HEK293 (cell line): ENCODE results near the gene LMTK2.

Experiments used
- CTCF ChIA-PET: fragments of 350-600 bp; formaldehyde crosslinking; extraction: SDS; loops from one replicate; lab custom pipeline; 2021; ENCODE audit warnings: antibody characterized with exemption; lab: Yijun Ruan, JAX
- POLR2A ChIA-PET: fragments of 300-600 bp; formaldehyde crosslinking; extraction: SDS; loops from one replicate; lab custom pipeline; 2020; ENCODE audit warnings: antibody characterized with exemption, inconsistent platforms; lab: Yijun Ruan, JAX
- H3K27ac ChIP-seq: fragments of 200-500 bp; sonication (Bioruptor generic); 2 replicates; pipeline ENCODE4 v1.5.1; 2014; ENCODE audit warnings: low read depth, low read length, control low read depth, inconsistent platforms; ENCODE audit errors: extremely low read depth
- H3K36me3 ChIP-seq, 2 experiments: fragments of 200-500 bp in 1 of 2; sonication (Bioruptor generic) in 1 of 2; 1 replicate in 1 of 2; 2 replicates in 1 of 2; pipeline ENCODE4 v1.5.1; 2014 to 2017; ENCODE audit warnings: inconsistent platforms in 2 of 2, low read length in 2 of 2; ENCODE audit not compliant: control insufficient read depth in 2 of 2, insufficient read depth in 1 of 2
- H3K4me1 ChIP-seq: fragments of 200-500 bp; sonication (Bioruptor generic); 2 replicates; pipeline ENCODE4 v1.5.1; 2014; ENCODE audit warnings: mild to moderate bottlenecking, low read length, inconsistent platforms; ENCODE audit not compliant: control insufficient read depth, insufficient read depth
- H3K4me3 ChIP-seq: 2 replicates; pipeline ENCODE4 v1.5.1; 2011; ENCODE audit warnings: low read depth, mild to moderate bottlenecking, control low read depth, low read length, moderate library complexity
- H3K9me3 ChIP-seq: fragments of 200-500 bp; sonication (Bioruptor generic); 2 replicates; pipeline ENCODE4 v1.5.1; 2014; ENCODE audit warnings: low read depth, low read length, inconsistent platforms; ENCODE audit not compliant: control insufficient read depth, insufficient read depth
- SALL2 ChIP-seq: fragments of 450-650 bp; formaldehyde crosslinking; IDR thresholded peaks from 2 replicates; pipeline ENCODE4 v1.5.0; 2017; ENCODE audit warnings: missing biosample characterization, mild to moderate bottlenecking, missing genetic modification characterization, borderline replicate concordance
- SCRT1 ChIP-seq: fragments of 450-650 bp; formaldehyde crosslinking; IDR thresholded peaks from 2 replicates; pipeline ENCODE4 v1.5.1; 2016; ENCODE audit warnings: missing biosample characterization, missing genetic modification characterization, borderline replicate concordance
- SCRT2 ChIP-seq: fragments of 450-650 bp; formaldehyde crosslinking; IDR thresholded peaks from 2 replicates; pipeline ENCODE4 v1.5.1; 2016; ENCODE audit warnings: missing biosample characterization, missing genetic modification characterization
- SETDB1 ChIP-seq: IDR thresholded peaks from one replicate; pipeline ENCODE4 v1.6.1; 2017; ENCODE audit warnings: mild to moderate bottlenecking, low read length, moderate library complexity, mixed read lengths; ENCODE audit not compliant: insufficient read length
- TRIM28 ChIP-seq: IDR thresholded peaks from 2 replicates; pipeline ENCODE4 v1.6.1; 2011; ENCODE audit warnings: low read length, control low read depth, borderline replicate concordance
- ZNF10 ChIP-seq: fragments of 450-650 bp; formaldehyde crosslinking; IDR thresholded peaks from 2 replicates; pipeline ENCODE4 v1.5.1; 2017; ENCODE audit warnings: missing biosample characterization, missing genetic modification characterization
- ZNF146 ChIP-seq: fragments of 450-650 bp; formaldehyde crosslinking; IDR thresholded peaks from 2 replicates; pipeline ENCODE4 v1.5.1; 2016; ENCODE audit warnings: missing biosample characterization, missing genetic modification characterization
- ZNF211 ChIP-seq: fragments of 450-650 bp; formaldehyde crosslinking; IDR thresholded peaks from 2 replicates; pipeline ENCODE4 v1.5.1; 2016; ENCODE audit warnings: low read depth, missing biosample characterization, missing genetic modification characterization
- ZNF221 ChIP-seq: fragments of 450-650 bp; formaldehyde crosslinking; IDR thresholded peaks from 2 replicates; pipeline ENCODE4 v1.5.1; 2017; ENCODE audit warnings: missing biosample characterization, missing genetic modification characterization, borderline replicate concordance
- ZNF223 ChIP-seq: fragments of 450-650 bp; formaldehyde crosslinking; IDR thresholded peaks from 2 replicates; pipeline ENCODE4 v1.5.1; 2016; ENCODE audit warnings: missing biosample characterization, missing genetic modification characterization
- ZNF394 ChIP-seq: fragments of 450-650 bp; formaldehyde crosslinking; IDR thresholded peaks from 2 replicates; pipeline ENCODE4 v1.5.1; 2016; ENCODE audit warnings: missing biosample characterization, missing genetic modification characterization, mild to moderate bottlenecking, moderate library complexity, borderline replicate concordance
- ZNF423 ChIP-seq: fragments of 450-650 bp; formaldehyde crosslinking; IDR thresholded peaks from 2 replicates; pipeline ENCODE4 v1.5.1; 2016; ENCODE audit warnings: missing biosample characterization, missing genetic modification characterization
- ZNF544 ChIP-seq: fragments of 450-650 bp; formaldehyde crosslinking; IDR thresholded peaks from 2 replicates; pipeline ENCODE4 v1.5.0; 2017; ENCODE audit warnings: missing biosample characterization, missing genetic modification characterization
- ZNF645 ChIP-seq: fragments of 450-650 bp; formaldehyde crosslinking; IDR thresholded peaks from 2 replicates; pipeline ENCODE4; 2016; ENCODE audit warnings: missing biosample characterization, missing genetic modification characterization
- ZNF654 ChIP-seq: fragments of 450-650 bp; formaldehyde crosslinking; IDR thresholded peaks from 2 replicates; pipeline ENCODE4 v1.5.1; 2016; ENCODE audit warnings: low read depth, missing biosample characterization, missing genetic modification characterization
- ZNF677 ChIP-seq: fragments of 450-650 bp; IDR thresholded peaks from 2 replicates; pipeline ENCODE4 v1.5.0; 2018; ENCODE audit warnings: missing biosample characterization, mild to moderate bottlenecking, missing genetic modification characterization, moderate library complexity
- ZNF777 ChIP-seq: fragments of 450-650 bp; formaldehyde crosslinking; IDR thresholded peaks from 2 replicates; pipeline ENCODE4 v1.5.1; 2017; ENCODE audit warnings: missing biosample characterization, missing genetic modification characterization, borderline replicate concordance
- ZNF843 ChIP-seq: fragments of 450-650 bp; formaldehyde crosslinking; IDR thresholded peaks from 2 replicates; pipeline ENCODE4 v1.5.1; 2016; ENCODE audit warnings: missing biosample characterization, missing genetic modification characterization

Gene LMTK2

GRCh38 chr7:98199131-98199530 lies 92.5 kb downstream of the LMTK2 start:
- H3K36me3 ChIP-seq: peaks cover 5 to 12% of the 10 kb centered on the region in 2 experiments; a peak in 2 of 3 replicates
- no peak overlapping the region for H3K4me3 ChIP-seq
- POLR2A ChIA-PET: no interaction called here
- TF ChIP-seq SETDB1 (no peak), ZNF394 (tag by site-specific recombination) (no peak)
- TF ChIP-seq, all 188 proteins: peak for 0
- Histone ChIP-seq H3K27ac (no peak overlapping the region), H3K4me1 (no peaks in the 10 kb centered on the region), H3K9me3 (no peaks in the 10 kb centered on the region)
- CTCF ChIA-PET: interaction anchor here (1.2 kb wide), 2 partner anchors 31 to 203 kb away, joined by 6 to 7 read pairs; no protein-coding TSS in a partner anchor

GRCh38 chr7:98200364-98200763 lies 93.7 kb downstream of the LMTK2 start:
- H3K9me3 ChIP-seq: no peaks in the 10 kb centered on the region
- POLR2A ChIA-PET: no interaction called here
- CTCF ChIA-PET: no interaction called here
- H3K27ac ChIP-seq: no peak overlapping the region
- H3K4me3 ChIP-seq: no peak overlapping the region
- H3K4me1 ChIP-seq: no peaks in the 10 kb centered on the region
- peaks cover 0 to 9% of the 10 kb centered on the region in 2 experiments; a peak in 2 of 3 replicates for H3K36me3 ChIP-seq
- TF ChIP-seq ZNF10 (tag by site-specific recombination): no peak
- TF ChIP-seq TRIM28: no peak
- no peak for TF ChIP-seq ZNF843 (tag by site-specific recombination)
- no peak for TF ChIP-seq ZNF423 (tag by site-specific recombination)
- TF ChIP-seq ZNF223: no peak
- no peak for TF ChIP-seq ZNF544 (tag by site-specific recombination)
- TF ChIP-seq ZNF146 (tag by site-specific recombination): no peak
- TF ChIP-seq ZNF221 (tag by site-specific recombination): no peak
- TF ChIP-seq SALL2 (tag by site-specific recombination): no peak
- TF ChIP-seq ZNF645: no peak
- no peak for TF ChIP-seq ZNF211 (tag by site-specific recombination)
- TF ChIP-seq ZNF777 (tag by site-specific recombination): no peak
- no peak for TF ChIP-seq ZNF654 (tag by site-specific recombination)
- TF ChIP-seq, all 188 proteins: peak for 0

- CTCF ChIA-PET: interaction anchor here (0.5 to 1.0 kb wide), 3 partner anchors 117 to 235 kb away, joined by 3 to 5 read pairs (median 3); no protein-coding TSS in a partner anchor
- H3K4me1 ChIP-seq: no peaks in the 10 kb centered on the region
- TF ChIP-seq ZNF677 (tag by site-specific recombination) (no peak), SCRT1 (tag by site-specific recombination) (peak; percentile 80), SCRT2 (peak; percentile 91)
- TF ChIP-seq, all 188 proteins: peak for 2
- peaks cover 0 to 24% of the 10 kb centered on the region in 2 experiments for H3K36me3 ChIP-seq
- POLR2A ChIA-PET: no interaction called here
- no peaks in the 10 kb centered on the region for H3K9me3 ChIP-seq
- H3K4me3 ChIP-seq: no peak overlapping the region
- no peak overlapping the region for H3K27ac ChIP-seq
These were observed 95.9 kb downstream of the LMTK2 start for GRCh38 chr7:98202367-98203195.
